GM19438 (cell line): ENCODE measurements around the gene LRRC23.
"Not testable (repeated sequence)": the region's sequence is repeated elsewhere in the genome, so short reads cannot be mapped to it uniquely, and the experiment has no call there.

Experiments
- ATAC-seq: cut with Tn5 transposase; IDR thresholded peaks from one replicate; pipeline ENCODE4 v1.9.1; 2021; ENCODE audit warnings: low read depth; ENCODE audit not compliant: unreplicated experiment

LRRC23 gene

GRCh38 chr12:6899837-6900519, 4.6 kb upstream of the LRRC23 start:
- no peak for ATAC-seq

GRCh38 chr12:6902448-6902847, 2.2 kb upstream of the LRRC23 start:
- no peak for ATAC-seq

GRCh38 chr12:6903722-6904121, 900 bp upstream of the LRRC23 start:
- ATAC-seq = no peak

- no peak for ATAC-seq
These were observed 905 bp downstream of the LRRC23 start for GRCh38 chr12:6905414-6906040.

GRCh38 chr12:6908141-6908540, 3.5 kb downstream of the LRRC23 start:
- ATAC-seq = not testable (repeated sequence)

GRCh38 chr12:6909421-6910145, 5.0 kb downstream of the LRRC23 start:
- no peak for ATAC-seq

- no peak for ATAC-seq
These were observed 7.7 kb downstream of the LRRC23 start for GRCh38 chr12:6912164-6912935.

- peak; percentile 86 for ATAC-seq
These were observed 9.8 kb downstream of the LRRC23 start, which contains the start of gene ENO2 for GRCh38 chr12:6914246-6914946. ENO2 (plus strand) TSS chr12:6914580; CDS start chr12:6915833, 1,253 bp downstream.

GRCh38 chr12:6914947-6915788, 10.5 kb downstream of the LRRC23 start:
- peak; percentile 13 for ATAC-seq

- no peak for ATAC-seq
These were observed 11.2 kb downstream of the LRRC23 start for GRCh38 chr12:6915789-6916285.

GRCh38 chr12:6916426-6917200, 12.0 kb downstream of the LRRC23 start:
- no peak for ATAC-seq

GRCh38 chr12:6917491-6918231, 13.0 kb downstream of the LRRC23 start:
- no peak for ATAC-seq

- ATAC-seq = no peak
These were observed 15.0 kb downstream of the LRRC23 start for GRCh38 chr12:6919588-6919987.

GRCh38 chr12:6921539-6921938, 16.9 kb downstream of the LRRC23 start:
- ATAC-seq = no peak

- no peak for ATAC-seq
These were observed 17.6 kb downstream of the LRRC23 start for GRCh38 chr12:6921996-6922946.

GRCh38 chr12:6923003-6923732, 18.5 kb downstream of the LRRC23 start:
- ATAC-seq = no peak
